DMS53 treated with DMSO at 0.1 percent for 48 hours (cell line): ENCODE data around the gene PRKX.
"Not testable (repeated sequence)": the region's sequence is repeated elsewhere in the genome, so short reads cannot be mapped to it uniquely, and the experiment has no call there.

Source experiments
- DNase-seq: peaks from one replicate; lab custom pipeline; 2025; ENCODE audit not compliant: unreplicated experiment; lab: John Stamatoyannopoulos, UW

The PRKX gene

DNA sequence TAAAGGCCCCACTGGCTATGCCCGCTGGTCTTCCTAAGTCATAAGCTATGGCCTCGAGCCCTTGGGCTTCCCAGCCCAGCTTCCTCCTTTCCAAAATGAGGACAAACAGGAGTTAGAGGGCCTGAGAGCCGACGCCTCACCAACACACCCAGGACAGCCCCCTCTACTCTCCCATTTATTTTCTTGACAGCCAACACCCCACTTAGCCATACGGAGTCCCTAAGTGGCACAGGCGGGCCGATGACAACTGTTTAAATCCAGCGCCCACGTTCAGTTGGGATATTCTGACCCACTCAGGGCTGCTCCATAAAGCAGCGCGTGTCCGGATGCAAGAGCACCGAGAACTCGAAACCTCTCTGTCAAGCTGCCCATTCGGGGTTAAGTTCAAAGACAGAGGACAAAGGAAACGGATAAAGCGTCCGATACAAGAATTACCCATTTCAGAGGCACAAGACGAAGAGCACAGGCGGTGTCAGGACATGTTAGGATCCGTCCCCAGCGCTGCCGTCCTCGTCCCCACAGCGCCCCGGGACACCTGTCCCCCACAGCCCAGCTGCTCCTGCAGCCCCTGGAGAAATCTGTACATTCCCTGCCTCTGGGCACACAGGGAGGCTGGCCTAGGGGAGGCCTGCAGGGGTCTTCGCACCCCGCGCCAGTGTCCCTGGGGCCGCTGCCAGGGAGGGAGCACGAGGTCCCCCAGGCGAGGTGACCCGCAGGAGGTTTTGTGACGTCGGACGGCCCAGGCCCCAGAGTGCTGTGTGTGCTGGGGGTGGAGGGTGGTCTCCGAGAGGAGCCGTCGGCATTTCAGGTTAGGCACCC, 1.2 kb downstream of the PRKX start:
- DNase-seq, result no peak

DNA sequence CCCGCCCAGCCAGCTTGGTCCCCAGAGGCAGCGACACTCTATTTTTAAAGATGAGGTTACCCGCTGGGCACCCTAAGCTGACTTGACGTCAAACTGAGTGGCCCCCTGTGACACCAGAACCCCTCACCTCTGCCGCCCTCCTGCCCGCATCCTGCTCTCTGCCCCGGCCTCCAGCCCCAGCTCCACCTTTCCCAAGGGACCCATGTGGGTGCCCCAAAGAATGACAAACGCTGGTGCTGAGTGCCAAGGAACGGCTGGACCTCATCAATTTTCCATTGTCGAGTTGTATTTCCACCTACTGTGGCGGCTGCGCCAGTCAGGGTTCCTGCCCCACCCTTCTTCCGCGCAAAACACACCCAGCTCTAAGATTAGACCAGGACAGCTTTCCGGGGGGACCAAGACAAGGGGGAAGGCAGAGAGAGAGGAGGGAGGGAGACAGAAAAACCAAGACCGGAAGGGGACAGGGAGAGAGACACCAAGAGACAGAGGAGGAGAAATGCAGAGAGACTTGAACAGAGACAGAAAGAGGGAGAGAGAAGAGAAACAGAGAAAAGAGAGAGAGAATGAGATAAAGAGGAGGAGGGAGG, 2.0 kb downstream of the PRKX start:
- no peak for DNase-seq

DNA sequence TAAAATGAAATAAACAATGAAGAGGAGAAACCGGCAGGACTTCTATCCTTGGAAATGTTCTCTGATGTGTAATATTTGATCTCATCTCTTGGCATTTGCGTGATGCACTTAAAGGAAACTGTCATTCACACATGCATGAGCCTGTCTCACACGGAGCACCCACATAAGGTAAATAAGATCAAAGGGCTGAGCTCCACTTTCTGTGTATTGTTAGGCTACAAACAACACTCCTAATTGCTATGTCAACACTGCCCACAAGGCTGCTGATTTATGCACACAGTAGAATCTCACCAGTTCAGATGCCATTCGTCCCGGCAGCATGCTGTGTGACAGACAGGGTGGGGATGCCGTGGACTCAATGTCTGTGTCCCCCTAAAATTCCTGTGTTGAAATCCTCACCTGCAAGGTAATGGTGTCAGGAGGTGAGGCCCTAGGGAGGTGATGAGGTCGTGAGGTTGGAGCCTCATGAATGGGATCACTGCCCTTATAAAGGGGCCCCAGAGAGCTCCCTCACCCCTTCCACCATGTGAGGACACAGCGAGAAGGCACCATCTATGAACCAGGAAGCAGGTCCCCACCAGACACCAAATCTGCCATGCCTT, 5.7 kb downstream of the PRKX start:
- not testable (repeated sequence) for DNase-seq

DNA sequence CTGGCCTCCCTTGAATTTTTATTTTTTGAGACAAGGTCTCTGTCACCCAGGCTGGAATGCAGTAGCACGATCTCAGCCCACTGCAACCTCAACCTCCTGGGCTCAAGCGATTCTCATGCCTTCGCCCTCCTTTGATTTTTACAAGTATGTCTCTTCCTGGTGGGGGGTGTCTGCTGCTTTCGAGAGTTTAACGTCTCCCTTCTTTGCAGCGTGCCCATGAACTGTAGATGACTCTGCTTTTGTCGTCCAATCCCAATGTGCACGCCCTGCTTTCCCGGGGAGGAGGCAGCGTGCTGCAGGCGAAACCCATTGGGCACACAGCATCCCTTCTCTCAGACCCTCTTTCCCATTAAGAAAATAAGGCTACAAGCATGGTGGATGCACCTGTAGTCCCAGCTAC, 7.0 kb downstream of the PRKX start:
- no peak for DNase-seq

DNA sequence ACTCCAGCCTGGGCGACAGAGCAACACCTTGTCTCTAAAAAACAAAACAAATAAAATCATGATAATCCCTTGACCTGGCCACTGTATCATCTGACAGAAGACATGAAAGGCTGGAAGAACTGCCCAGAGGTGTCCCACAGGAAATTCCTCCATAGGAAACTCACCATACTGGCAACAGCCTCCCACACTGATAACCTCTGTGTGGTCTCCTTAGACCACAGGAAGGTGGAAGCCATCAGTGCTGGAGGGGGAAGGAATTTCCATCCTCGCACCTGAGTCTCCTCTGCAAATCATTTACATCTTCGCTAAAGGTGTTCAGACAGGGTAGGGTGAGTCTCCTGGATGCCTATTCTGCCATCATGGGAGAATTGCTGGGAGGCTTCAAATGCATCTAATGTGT, 10.2 kb downstream of the PRKX start:
- not testable (repeated sequence) for DNase-seq

DNA sequence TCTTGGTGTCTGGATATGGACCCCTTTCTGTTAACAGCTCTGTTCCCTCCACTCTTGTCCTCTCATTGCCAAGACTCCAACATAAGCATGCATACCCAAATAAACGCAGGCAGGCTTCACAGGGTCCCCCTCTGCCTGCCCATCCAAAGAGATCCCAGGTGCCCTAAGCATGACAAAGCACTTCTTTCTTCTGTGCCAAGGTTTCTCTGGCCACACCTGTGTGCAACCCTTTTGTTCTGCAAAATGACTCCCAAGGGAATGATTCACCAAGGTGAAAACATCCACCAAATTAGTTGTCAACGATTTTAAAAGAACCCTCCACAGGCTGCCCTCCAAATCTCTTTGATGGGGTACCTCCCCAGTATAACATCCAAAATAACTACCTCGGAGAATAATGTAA, 11.4 kb downstream of the PRKX start:
- not testable (repeated sequence) for DNase-seq

DNA sequence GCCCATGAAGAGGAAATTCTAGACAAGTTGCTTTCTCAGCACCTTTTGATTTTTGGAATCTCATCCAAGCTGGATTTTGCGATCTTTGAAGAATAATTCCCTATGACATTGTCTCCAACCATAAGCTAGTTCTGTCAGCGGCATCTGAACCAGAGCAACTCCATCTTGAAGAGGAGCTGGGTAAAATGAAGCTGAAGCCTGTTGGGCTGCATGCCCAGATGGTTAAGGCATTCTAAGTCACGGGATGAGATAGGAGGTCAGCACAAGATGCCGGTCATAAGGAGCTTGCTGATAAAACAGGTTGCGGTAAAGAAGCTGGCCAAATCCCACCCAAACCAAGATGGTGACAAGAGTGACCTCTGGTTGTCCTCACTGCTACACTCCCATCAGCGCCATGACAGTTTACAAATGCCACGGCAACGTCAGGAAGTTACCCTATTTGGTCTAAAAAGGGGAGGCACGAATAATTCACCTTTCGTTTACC, 12.0 kb downstream of the PRKX start:
- not testable (repeated sequence) for DNase-seq

DNA sequence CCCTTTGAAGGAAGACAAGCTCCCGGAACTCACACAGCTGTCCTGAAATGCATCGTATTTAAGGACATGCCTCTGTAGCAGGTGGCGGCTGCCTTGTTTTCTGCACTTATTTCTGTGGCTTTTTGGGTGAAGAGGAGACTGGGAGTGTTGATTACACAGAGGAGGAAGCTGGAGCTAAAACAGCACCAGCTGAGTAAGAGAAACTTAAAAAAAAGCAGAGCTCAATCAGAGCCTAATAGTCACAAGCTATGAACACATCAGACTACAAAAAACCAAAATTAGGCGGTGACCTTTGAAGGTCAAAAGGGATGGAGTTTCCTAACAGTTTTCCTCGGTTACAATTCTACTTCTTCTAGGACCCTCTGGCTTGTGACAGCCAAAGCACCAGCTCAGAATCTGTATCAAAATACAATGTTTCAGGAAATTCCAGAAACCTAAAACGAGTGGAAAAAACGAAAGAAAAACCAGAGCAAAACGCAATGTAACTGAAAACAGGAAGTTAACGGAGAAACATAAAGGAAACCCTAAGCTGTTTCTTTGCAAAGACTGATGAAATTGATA, 13.5 kb downstream of the PRKX start:
- DNase-seq, result no peak

DNA sequence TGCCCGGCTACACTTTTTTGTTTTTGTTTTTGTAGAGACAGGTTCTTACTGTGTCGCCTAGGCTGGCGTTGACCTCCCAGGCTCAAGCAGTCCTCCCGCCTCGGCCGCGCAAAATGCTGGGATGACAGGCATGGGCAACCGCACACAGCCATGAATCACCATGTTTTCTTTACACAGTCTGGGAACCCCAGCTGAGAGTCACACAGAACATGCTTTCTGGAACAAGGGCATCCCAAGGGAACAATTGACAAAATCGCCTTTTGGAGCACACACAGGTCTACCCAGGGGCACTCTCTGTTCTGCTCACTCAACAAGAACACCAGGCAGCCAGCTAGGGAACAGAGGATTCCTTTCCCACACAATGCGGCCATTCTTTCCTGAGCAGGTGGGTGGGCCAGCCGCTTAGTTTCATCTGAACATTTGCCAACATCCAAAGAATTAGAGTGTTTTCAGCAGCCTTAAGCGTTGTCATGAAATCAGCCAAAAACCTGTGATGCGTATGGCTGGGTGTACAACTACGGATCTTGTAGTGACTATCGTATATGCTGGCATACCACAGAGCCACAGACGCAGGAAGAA, 15.7 kb downstream of the PRKX start:
- DNase-seq, result no peak

DNA sequence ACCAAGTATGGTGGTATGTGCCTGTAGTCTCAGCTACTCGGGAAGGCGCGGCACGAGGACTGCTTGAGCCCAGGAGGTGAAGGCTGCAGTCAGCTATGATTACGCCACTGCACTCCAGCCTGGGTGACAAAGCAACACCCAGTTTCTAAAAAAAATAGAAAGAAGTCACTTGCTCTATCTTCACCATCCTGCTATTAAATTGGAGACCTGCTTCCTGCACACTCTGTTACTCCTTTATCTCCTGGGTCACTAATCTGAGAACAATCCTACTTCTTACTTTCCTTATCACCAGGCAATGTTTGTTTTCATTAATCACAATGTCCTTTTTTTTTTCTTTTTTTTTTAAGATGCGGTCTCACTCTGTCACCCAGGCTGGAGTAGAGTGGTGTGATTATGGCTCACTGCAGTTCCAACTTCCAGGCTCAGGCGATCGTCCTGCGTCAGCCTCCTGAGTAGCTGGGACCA, 16.2 kb downstream of the PRKX start:
- no peak for DNase-seq

DNA sequence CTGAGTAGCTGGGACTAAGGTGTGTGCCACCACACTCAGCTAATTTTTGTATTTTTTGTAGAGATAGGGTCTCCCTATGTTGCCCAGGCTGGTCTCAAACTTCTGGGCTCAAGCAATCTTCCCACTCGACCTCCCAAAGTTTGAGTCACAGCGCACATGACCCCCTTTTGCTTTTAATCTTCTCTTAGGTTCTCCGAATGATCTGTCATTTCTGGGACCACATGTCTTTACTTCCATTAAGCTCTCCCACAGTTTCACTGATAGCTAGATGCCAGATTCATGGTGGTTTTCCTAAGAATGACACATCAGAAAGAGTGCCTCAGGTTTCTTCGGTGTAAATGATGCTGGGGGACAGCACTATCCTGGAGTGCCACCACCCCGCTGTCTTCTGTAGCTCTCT, 17.9 kb downstream of the PRKX start:
- no peak for DNase-seq

DNA sequence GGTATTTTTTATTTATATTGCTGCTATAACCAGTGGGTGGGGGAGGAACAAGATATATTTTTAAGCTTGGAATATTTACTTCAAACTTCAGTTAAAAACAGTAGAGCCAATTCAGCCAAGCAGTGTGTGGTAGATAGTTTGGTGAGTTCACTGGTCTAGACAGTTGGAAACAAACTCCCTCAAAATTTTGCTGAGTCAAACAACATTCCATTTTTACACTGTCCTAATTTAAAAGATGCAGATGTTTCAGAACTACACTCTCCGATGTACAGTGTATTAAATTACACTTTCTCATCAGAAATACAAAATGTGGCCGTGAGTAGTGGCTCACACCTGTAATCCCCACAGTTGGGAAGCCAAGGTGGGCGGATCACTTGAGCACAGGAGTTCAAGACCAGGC, 23.3 kb downstream of the PRKX start:
- DNase-seq, result no peak

DNA sequence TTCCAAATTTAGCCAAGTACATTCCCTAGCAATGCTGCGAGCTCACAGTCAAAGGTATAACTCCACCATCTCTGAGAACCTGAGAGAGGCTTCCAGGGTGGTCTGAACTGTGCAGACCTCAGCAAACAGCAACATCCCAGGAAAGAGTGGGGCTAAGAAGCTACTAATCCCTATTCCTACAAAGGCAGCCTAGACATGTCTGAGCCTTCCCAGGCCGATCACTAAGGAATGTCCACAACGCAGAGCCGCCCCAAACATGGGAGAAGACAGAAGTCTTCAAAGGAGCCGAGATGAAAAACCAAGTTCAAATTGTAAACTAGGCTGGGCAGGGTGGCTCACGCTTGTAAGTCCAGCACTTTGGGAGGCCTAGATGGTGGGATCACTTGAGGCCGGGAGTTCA, 30.2 kb downstream of the PRKX start:
- not testable (repeated sequence) for DNase-seq

DNA sequence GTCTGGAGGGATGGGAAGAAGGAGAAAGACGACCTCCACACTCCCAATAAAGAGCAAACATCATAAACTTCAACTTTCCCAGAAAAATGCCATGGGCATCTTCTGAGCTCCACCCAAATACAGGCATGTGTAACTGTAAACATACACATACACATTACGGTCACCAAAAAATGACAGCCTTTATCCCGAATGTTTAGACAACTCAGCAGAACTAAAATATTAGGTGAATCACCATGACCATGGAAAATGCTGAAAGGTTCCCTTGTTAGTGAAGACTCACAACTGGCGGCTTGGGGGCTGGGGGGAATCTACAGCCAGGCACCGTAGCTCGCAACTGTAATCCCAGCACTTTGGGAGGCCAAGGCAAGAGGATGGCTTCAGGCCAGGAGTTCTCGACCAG, 33.0 kb downstream of the PRKX start:
- no peak for DNase-seq

DNA sequence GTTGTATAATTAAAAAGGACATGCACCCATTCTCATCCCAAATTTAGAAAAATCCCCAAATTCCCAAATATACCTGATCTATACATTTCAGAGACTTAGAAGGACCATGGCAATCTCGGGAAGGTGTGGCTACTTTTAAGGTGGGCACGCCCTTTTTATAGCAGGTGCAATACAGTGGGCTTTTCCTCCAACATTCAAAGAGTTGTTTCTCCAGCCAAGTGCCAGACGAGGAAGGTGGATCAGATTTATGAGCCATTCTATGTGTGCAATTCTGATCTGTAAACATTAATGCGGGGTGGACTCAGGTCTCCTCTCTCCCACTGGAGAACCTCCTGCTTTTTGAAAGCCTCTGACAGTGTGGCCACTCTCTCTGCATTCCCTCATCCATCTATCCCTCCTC, 33.8 kb downstream of the PRKX start:
- DNase-seq, result no peak

DNA sequence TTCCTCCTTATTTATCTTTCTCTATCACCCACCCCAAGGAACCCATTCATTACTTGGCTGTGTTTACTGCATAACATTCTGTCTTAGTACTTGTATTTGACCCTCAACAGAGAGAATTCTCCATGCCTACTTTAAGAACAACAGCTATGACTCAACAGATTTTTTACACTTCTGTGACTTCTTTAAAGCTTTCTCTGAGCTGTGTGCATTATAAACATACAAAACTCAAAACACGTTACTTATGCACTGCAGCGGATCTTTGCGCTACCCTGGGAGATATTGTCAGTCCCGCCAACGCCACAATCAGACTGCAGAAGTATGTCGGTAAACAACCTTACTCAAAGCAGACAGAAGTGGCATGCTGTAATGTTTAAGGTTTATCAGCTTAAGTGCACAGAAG, 35.1 kb downstream of the PRKX start:
- DNase-seq, result no peak

DNA sequence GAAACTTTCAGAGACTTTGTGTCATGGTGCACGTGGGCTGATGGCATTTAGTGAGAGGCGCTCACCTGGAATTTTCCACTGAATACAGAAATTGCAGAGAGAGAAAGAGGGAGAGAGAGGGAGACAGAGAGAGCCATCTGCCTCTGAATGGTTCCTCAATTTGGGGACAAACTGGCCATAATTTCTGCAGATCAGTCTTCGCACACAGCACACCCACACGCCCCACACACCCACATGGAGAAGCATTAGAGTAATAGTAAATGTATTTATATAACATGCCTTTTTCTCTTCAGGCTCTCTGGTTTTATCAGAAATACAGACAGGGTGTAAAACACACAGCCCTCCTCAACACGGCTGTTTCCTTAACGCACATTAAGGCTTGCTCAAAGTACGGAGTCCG, 38.6 kb downstream of the PRKX start:
- no peak for DNase-seq

DNA sequence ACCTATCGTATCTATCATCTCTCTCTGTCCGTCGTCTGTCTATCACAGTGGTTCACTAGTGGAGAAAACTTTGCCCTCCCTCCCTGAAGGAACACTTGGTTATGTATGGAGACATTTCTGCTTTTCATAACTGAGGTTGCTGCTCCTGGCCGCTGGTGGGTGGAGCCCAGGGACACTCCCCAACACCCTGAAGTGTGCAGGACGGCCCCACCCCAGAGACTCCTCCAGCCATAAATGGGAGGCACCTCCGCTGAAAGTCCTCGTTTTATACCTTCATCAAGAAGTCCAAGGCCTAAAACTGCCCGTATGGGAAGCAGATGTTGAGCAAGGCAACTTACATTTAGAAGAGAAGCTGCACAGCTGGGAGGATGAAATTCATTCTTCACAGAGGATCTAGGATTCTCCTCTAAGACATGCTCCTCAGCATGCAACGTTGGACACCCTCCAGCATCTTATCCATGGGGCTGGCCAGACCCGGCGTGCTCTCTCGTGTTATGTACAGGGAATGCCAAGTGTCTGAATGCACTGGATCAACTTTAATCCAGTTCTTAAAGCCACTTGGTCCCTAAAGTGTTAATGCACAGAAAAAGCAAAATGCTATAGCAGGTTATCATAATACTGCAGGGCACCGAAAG, 43.5 kb downstream of the PRKX start:
- no peak for DNase-seq

DNA sequence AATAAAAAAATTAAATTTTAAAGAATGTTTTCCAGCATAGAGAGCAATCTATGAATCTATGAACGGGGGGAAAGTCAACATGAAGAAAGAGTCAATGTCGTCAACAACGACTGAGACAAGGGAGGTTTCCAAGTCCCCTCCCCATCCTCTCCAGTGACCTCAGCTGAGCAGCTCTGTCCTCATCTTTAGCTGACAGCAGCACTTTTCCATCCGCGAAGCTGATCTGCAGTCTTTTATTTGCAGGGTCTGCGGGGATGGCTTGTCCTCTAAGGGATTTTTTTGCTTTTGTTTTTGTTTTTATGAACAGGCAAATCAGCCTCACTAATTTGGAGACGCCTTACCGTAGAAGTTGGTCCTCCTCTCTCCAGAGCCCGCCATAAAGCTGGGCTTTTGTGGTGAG, 46.5 kb downstream of the PRKX start:
- DNase-seq, result no peak

DNA sequence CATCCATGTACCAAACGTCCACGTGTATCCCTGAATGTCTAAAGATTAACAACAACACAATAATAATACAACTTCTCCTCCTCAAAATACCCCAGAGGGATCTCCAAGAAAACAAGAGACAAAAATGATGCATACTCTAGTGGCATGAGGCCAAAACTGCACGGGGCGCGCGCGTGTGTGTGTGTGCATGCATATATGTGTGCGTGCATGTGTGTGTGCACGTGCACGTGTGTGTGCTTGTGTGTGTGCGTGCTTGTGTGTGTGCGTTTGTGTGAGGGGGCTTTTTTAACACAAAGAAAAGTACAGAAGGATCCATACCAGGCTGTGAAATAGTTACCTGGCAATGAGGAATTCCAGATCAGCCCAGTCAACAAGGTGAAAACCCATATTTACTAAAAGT, 48.5 kb downstream of the PRKX start:
- no peak for DNase-seq
